Psoas muscle (tissue), 8 donors: ENCODE results near the gene PRDM7. TPM values are rescaled to one million over a fixed set of nuclear protein-coding genes. Genes with fewer than 3 reads are reported as not detected.

Source experiments
- ATAC-seq, 4 donors: fragments of 200-7000 bp; cut with Tn5 transposase; one replicate each; pipeline ENCODE4 v1.9.1; 2020; ENCODE audit warnings: moderate library complexity in 3 of 4, mild to moderate bottlenecking in 2 of 4
- DNase-seq, 2 donors: peaks; one replicate each; pipeline ENCODE4 v3.0.0-alpha.2; 2020
- H3K27ac ChIP-seq: fragments of 200-600 bp; one replicate; pipeline ENCODE4 v1.8.0; 2022
- H3K27me3 ChIP-seq, 3 donors: fragments of 200-600 bp in 1 of 3; one replicate each; pipeline versions ENCODE4 v1.6.1 to v1.8.0; 2013 to 2022; ENCODE audit warnings: low read length in 2 of 3, mild to moderate bottlenecking in 2 of 3, moderate library complexity in 1 of 3; ENCODE audit not compliant: insufficient read depth in 3 of 3
- H3K36me3 ChIP-seq, 2 donors: fragments of 200-600 bp in 1 of 2; one replicate each; pipeline versions ENCODE4 v1.6.1 to v1.8.0; 2013 to 2022; ENCODE audit warnings: low read depth in 1 of 2, mild to moderate bottlenecking in 1 of 2, moderate library complexity in 1 of 2; ENCODE audit not compliant: insufficient read depth in 1 of 2
- H3K4me1 ChIP-seq: fragments of 200-600 bp; one replicate; pipeline ENCODE4 v1.8.0; 2022
- H3K4me3 ChIP-seq: fragments of 200-600 bp; one replicate; pipeline ENCODE4 v1.8.0; 2022; ENCODE audit warnings: mild to moderate bottlenecking
- H3K9me3 ChIP-seq: fragments of 200-600 bp; one replicate; pipeline ENCODE4 v1.8.0; 2022
- CTCF ChIP-seq: fragments of 200-600 bp; IDR thresholded peaks from one replicate; pipeline ENCODE4 v1.8.0; 2022; ENCODE audit warnings: antibody characterized with exemption
- WGBS, 3 donors: extraction: QIAGEN DNeasy Blood & Tissue Kit; methylation state at CpG; one replicate each; pipeline versions ENCODE4 v1.1.6 to v1.1.7; 2013; 5-methylcytosine and 5-hydroxymethylcytosine counted together
- intact Hi-C, 2 donors: fragments of 100-400 bp; cut with DNase I; formaldehyde crosslinking; loops; one replicate each; pipeline versions ENCODE4 v1.11.0 to v1.14.2; 2022
- polyA plus RNA-seq, 3 donors: library from polyadenylated mRNA; stranded (reverse); fragments of 200-250 nt; gene quantifications; one replicate each; pipeline ENCODE4 v1.2.3, GENCODE V29; 2013
- total RNA-seq, 4 donors: library from RNA; stranded (reverse); fragmentation: NEBNext Ultra II Directional in 2 of 4; extraction: Animal tissue kit (Norgen Biotek cat#: 25700) in 2 of 4; gene quantifications; one replicate each; pipeline versions ENCODE4 v1.2.1 to v1.2.4, GENCODE V29; 2021 to 2023
- donor health status: healthy with polysubstance abuse.
- donor health status: DM: no; HTN: no; CAD: no; lungs with moderate emphysema.
- donor health status: Bipolar disorder and iron deficiency.
- donor health status: healthy.
- donor health status: DM: yes; HTN: yes; CAD: no.
- donor health status: DM: no; HTN: no; CAD: no.
- donor health status: DM: no; HTN: no; CAD: no.
- donor health status: DM: yes; HTN: yes; CAD: no.

The PRDM7 gene
- total and polyA plus RNA-seq, 7 donors, result not detected

- ATAC-seq (no peak), DNase-seq (no peak)
- Histone ChIP-seq H3K27me3 (no peaks in the 10 kb centered on the region), H3K4me3 (no peak overlapping the region), H3K36me3 (no peaks in the 10 kb centered on the region), H3K4me1 (peaks cover 40% of the 10 kb centered on the region), H3K27ac (no peak overlapping the region), H3K9me3 (no peaks in the 10 kb centered on the region)
- TF ChIP-seq CTCF, result no peak
- intact Hi-C loops, result no loop called here
- WGBS, 3 donors, result 77 to 86% (median 77%) methylated on average over 19 of the region's 19 CpGs
These were observed 61.4 kb downstream of the PRDM7 start for GRCh38 chr16:90015586-90016338.

GRCh38 chr16:90012991-90013745 lies 64.0 kb downstream of the PRDM7 start:
- Histone ChIP-seq H3K4me3 (no peak overlapping the region), H3K27me3 (no peaks in the 10 kb centered on the region), H3K9me3 (no peaks in the 10 kb centered on the region), H3K36me3 (no peaks in the 10 kb centered on the region), H3K4me1 (peaks cover 31% of the 10 kb centered on the region), H3K27ac (no peak overlapping the region)
- intact Hi-C loops, result no loop called here
- 73 to 75% (median 74%) methylated on average over 12 to 13 of the region's 13 CpGs for WGBS, 3 donors
- TF ChIP-seq CTCF, result no peak
- DNase-seq (no peak), ATAC-seq (no peak)

GRCh38 chr16:90011908-90012501 lies 65.1 kb downstream of the PRDM7 start:
- DNase-seq (no peak), ATAC-seq (peak; percentile 33 to 52 (median 44))
- H3K27me3 ChIP-seq, result no peaks in the 10 kb centered on the region
- H3K4me3 ChIP-seq, result no peak overlapping the region
- H3K27ac ChIP-seq, result peak overlapping the region; percentile 80
- no peak for TF ChIP-seq CTCF
- 71 to 86% (median 74%) methylated on average over 12 of the region's 12 CpGs for WGBS, 3 donors
- intact Hi-C loops, result no loop called here
- H3K4me1 ChIP-seq, result peaks cover 31% of the 10 kb centered on the region
- H3K36me3 ChIP-seq, result no peaks in the 10 kb centered on the region
- no peaks in the 10 kb centered on the region for H3K9me3 ChIP-seq

GRCh38 chr16:90011508-90011819 lies 65.7 kb downstream of the PRDM7 start:
- TF ChIP-seq CTCF, result no peak
- Histone ChIP-seq H3K4me1 (peaks cover 25% of the 10 kb centered on the region), H3K27ac (peak overlapping the region; percentile 80), H3K9me3 (no peaks in the 10 kb centered on the region), H3K27me3 (no peaks in the 10 kb centered on the region), H3K36me3 (peaks cover 0 to 2% of the 10 kb centered on the region in 2 donors), H3K4me3 (peak overlapping the region; percentile 34)
- ATAC-seq, result peak; percentile 67 to 82 (median 77)
- intact Hi-C loops, result no loop called here
- DNase-seq, result peak in 1 of 2 donors; percentile 20
- 16 to 45% (median 30%) methylated on average over 8 to 11 of the region's 11 CpGs for WGBS, 3 donors
